A172 (cell line): ENCODE data around the gene RAB24. TPM values are rescaled to one million over a fixed set of nuclear protein-coding genes. Genes with fewer than 3 reads are reported as not detected.

ENCODE experiments used
- total RNA-seq: library from RNA; depleted of rRNA; stranded (reverse); fragments of >200 nt; shearing (Covaris generic); gene quantifications from 2 replicates; pipeline ENCODE4 v1.2.3, GENCODE V29; 2014; rRNA removed

The RAB24 gene
- total RNA-seq, 1 experiment from 2014 or later, result 15.3 TPM

Other genes with a start within 250 kb of the RAB24 start
- 9.1 and 10.7 TPM in 2 replicates for gene FGFR4, start 216.8 kb downstream of the RAB24 start, total RNA-seq
- gene NSD1, start 169.9 kb downstream of the RAB24 start, total RNA-seq, result 39.9 and 48.6 TPM in 2 replicates
- gene PRELID1, start 80 bp upstream of the RAB24 start, total RNA-seq, result 376 and 403 TPM in 2 replicates
- gene MXD3, start 8.2 kb upstream of the RAB24 start, total RNA-seq, result 81.3 and 99.7 TPM in 2 replicates
- 361 and 423 TPM in 2 replicates for gene LMAN2, start 47.9 kb upstream of the RAB24 start, total RNA-seq
- gene RGS14, start 54.2 kb upstream of the RAB24 start, total RNA-seq, result 28.2 and 36.5 TPM in 2 replicates
- gene SLC34A1, start 80.7 kb upstream of the RAB24 start, total RNA-seq, result 0.05 TPM in 1 of 2 replicates, not detected in the other
- gene PFN3, start 96.9 kb upstream of the RAB24 start, total RNA-seq, result not detected in 2 replicates
- gene F12, start 105.8 kb upstream of the RAB24 start, total RNA-seq, result 5.6 and 11.3 TPM in 2 replicates
- 59.3 and 67.6 TPM in 2 replicates for gene GRK6, start 123.0 kb upstream of the RAB24 start, total RNA-seq
- 58.8 and 72.4 TPM in 2 replicates for gene PRR7, start 143.1 kb upstream of the RAB24 start, total RNA-seq
- gene DBN1, start 169.9 kb upstream of the RAB24 start, total RNA-seq, result 343 and 354 TPM in 2 replicates
- gene PDLIM7, start 193.9 kb upstream of the RAB24 start, total RNA-seq, result 189 and 215 TPM in 2 replicates
- gene DOK3, start 206.1 kb upstream of the RAB24 start, total RNA-seq, result 0.19 and 1.7 TPM in 2 replicates
- 153 and 154 TPM in 2 replicates for gene DDX41, start 213.2 kb upstream of the RAB24 start, total RNA-seq